NT2/D1 (cell line): ENCODE data around the gene ABCA2.

ENCODE experiments used
- DNase-seq: peaks from one replicate; pipeline ENCODE4 v3.0.0-alpha.2; 2011; ENCODE audit warnings: low read depth, low spot score
- H3K27me3 ChIP-seq: 2 replicates; pipeline ENCODE4 v1.6.0; 2011; ENCODE audit warnings: mild to moderate bottlenecking; ENCODE audit not compliant: insufficient read length, insufficient read depth
- H3K36me3 ChIP-seq: 2 replicates; pipeline ENCODE4 v1.6.1; 2011; ENCODE audit warnings: mild to moderate bottlenecking, low read length, mixed read lengths; ENCODE audit not compliant: insufficient read depth, insufficient read length
- H3K4me1 ChIP-seq: 2 replicates; pipeline ENCODE4 v1.5.1; 2011; ENCODE audit not compliant: insufficient read depth, insufficient read length
- H3K4me3 ChIP-seq: 2 replicates; pipeline ENCODE4 v1.5.1; 2011; ENCODE audit warnings: low read depth; ENCODE audit not compliant: insufficient read length
- H3K9ac ChIP-seq: 2 replicates; pipeline ENCODE4 v1.6.0; 2011; ENCODE audit warnings: low read depth; ENCODE audit not compliant: insufficient read length
- H3K9me3 ChIP-seq: 2 replicates; pipeline ENCODE4 v1.5.1; 2011; ENCODE audit warnings: mild to moderate bottlenecking, low read length; ENCODE audit not compliant: insufficient read depth
- SUZ12 ChIP-seq: IDR thresholded peaks from 2 replicates; pipeline ENCODE4 v1.6.1; 2011; ENCODE audit not compliant: insufficient read length, insufficient read depth; ENCODE audit errors: extremely low read depth
- YY1 ChIP-seq: IDR thresholded peaks from 2 replicates; pipeline ENCODE4 v1.6.1; 2011; ENCODE audit not compliant: insufficient read length, insufficient read depth
- ZNF274 ChIP-seq: IDR thresholded peaks from 2 replicates; pipeline ENCODE4 v1.6.1; 2011; ENCODE audit warnings: mild to moderate bottlenecking, low read depth, low read length

Gene ABCA2

GRCh38 chr9:137071282-137071681 is 43.2 kb upstream of the ABCA2 start:
- H3K27me3 ChIP-seq = peaks cover 15% of the 10 kb centered on the region

DNA sequence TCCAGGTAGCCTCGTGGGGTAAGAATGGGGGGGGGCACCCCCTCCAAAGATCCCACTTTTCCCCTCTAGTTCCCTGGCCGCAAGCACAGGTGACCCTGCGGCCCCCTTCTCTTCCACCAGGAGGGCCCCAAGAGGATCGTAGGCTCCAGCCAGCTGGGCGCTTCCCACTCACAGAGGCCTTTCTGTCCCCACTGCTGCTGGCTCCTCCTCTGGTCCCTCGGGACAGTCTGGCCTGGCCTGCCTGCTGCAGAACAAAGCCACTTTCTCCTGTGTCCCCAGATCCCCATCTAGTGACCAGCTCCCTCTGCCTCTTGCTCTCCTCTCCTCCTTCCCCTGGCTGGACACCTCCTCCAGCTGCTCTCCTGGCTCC is 42.9 kb upstream of the ABCA2 start:
- Histone ChIP-seq H3K9me3 (no peaks in the 10 kb centered on the region), H3K4me1 (peaks cover 30% of the 10 kb centered on the region), H3K36me3 (peaks cover 8% of the 10 kb centered on the region), H3K9ac (peak overlapping the region; percentile 78), H3K27me3 (peaks cover 15% of the 10 kb centered on the region), H3K4me3 (peak overlapping the region; percentile 16)
- TF ChIP-seq YY1 (no peak), ZNF274 (no peak), SUZ12 (no peak)
- DNase-seq = no peak

More at GRCh38 chr9:137071282-137071681, 43.2 kb upstream of the ABCA2 start:
- Histone ChIP-seq H3K36me3 (peaks cover 4% of the 10 kb centered on the region), H3K9me3 (no peaks in the 10 kb centered on the region), H3K9ac (peak overlapping the region; percentile 78), H3K4me3 (peak overlapping the region; percentile 16), H3K4me1 (peaks cover 30% of the 10 kb centered on the region)
- DNase-seq = no peak
- TF ChIP-seq YY1 = no peak
- no peak for TF ChIP-seq ZNF274
- no peak for TF ChIP-seq SUZ12

DNA sequence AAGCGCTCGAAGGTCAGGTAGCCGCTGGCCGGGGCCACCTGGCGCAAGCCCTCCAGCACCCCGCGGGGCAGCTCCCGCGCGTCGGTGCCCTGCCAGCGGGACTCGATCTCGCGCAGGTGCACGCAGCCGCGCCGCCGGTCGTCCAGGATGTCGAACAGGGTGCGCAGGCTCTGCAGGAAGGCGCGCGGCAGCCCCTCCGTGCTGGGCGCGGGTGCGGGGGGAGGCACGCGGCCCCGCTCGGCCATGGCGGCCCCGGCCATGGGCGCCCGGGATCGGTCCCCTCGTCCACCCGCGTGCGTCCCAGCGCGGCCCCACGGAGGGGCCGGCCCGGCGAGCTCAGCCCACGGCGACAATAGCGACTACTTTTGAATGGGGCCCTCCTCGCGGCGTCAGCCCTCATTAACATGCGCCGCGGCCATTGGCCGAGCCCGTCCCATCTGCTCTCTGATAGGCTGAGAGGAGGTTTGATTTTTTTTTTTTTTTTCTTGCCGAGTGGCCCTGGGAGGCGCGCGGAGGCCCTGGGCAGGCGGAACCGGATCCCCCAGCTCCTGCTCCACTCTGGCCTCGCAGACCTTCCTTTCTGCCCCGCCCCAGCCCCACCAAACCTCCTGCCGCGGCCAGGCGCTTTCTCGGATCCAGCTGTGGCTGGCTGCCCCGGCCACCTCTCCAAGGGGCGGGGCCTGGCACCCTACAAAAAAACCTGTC is 42.3 kb upstream of the ABCA2 start, which contains the start of gene SAPCD2:
TSS of gene SAPCD2 (minus strand) at position 357 of the 705 bp plus-strand sequence. CDS start at position 260, 97 bp downstream.
- Histone ChIP-seq H3K9me3 (no peaks in the 10 kb centered on the region), H3K9ac (peak within 1 kb of the TSS; percentile 90), H3K36me3 (peaks cover 13% of the 10 kb centered on the region), H3K27me3 (peaks cover 15% of the 10 kb centered on the region), H3K4me3 (peak within 1 kb of the TSS; percentile 71), H3K4me1 (peaks cover 30% of the 10 kb centered on the region)
- DNase-seq = peak; percentile 80
- TF ChIP-seq ZNF274 (no peak), SUZ12 (no peak), YY1 (no peak)

DNA sequence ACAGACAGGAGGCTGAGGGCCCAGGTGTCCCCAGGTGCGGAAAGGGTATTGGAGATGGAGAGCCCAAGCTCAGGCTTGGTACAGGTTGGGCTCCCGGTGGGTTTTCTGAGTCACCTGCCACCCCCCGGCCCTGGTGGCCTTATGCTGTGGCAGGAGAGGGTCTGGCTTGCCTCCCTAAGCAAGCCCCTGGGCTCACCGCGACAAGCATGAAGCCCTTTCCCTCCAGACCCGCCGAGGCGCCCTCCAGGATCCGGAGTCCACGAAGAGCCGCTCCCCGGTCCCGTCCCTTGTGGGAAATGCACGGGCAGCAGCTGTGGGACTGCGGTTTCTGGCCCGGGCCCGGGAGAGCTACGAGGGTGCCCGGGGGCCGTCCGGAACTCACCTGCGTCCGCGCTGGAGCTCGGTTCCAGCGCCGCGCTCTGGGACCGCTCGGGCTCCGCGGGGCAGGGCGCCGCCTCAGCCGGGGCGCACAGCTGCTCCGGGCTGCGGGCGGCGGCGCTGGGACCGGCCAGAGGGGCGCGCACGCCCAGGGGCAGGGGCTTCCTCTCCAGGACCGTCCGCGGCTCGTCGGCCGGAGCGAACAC is 41.6 kb upstream of the ABCA2 start:
- no peak for DNase-seq
- peaks cover 15% of the 10 kb centered on the region for H3K27me3 ChIP-seq
- peak overlapping the region; percentile 71 for H3K4me3 ChIP-seq
- H3K4me1 ChIP-seq = peaks cover 27% of the 10 kb centered on the region
- TF ChIP-seq ZNF274 (no peak), SUZ12 (no peak), YY1 (no peak)
- no peaks in the 10 kb centered on the region for H3K9me3 ChIP-seq
- H3K9ac ChIP-seq = peak overlapping the region; percentile 90
- peaks cover 20% of the 10 kb centered on the region for H3K36me3 ChIP-seq

DNA sequence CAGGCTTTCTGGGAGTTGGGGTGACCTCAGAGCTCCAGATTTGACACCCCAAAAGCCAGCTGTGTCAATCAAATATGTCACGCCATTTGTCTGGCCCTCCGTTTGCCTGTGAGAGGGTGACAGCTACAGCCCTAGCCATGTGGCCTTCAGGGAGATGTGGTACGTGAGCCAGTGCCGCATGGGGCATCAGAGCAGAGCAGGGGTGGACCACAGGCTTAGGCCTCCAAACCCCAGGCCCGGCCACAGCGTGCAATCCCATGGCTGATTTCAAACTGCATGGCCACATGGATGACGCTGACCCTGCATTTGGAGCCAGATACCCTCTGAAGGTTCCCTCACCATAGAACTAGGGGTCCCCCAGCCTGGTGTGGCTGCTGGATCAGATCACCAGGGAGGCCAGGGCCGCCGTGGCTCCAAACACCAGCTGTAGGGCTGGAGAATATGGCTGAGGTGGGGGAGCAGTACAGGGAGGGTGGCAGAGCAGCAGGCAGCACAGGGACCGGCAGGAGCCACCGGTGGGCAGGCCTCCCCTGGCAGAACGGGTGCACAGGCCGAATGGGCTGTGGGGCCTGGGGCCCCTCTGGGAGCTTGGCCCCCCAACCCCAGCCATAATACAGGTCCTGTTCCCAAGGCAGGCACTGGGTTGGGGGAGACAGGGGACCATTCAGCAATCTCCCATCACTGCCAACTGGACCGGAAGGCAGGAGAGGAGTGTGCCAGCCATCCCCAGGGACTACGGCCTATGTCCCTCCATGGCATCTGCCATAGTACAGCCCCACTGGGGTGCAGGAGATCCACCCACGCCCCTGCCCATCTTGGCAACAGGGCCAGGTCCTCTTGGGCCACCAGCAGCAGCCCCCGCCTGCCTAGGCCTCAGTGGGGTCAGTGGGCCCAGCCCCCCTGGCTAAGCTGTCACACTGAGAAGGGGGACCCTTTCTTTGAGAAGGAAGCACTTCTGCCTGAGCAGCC is 40.8 kb upstream of the ABCA2 start:
- no peak for TF ChIP-seq YY1
- no peak for TF ChIP-seq ZNF274
- TF ChIP-seq SUZ12 = no peak
- Histone ChIP-seq H3K36me3 (peaks cover 24% of the 10 kb centered on the region), H3K9me3 (no peaks in the 10 kb centered on the region), H3K4me3 (peak overlapping the region; percentile 71), H3K4me1 (peaks cover 29% of the 10 kb centered on the region), H3K27me3 (peaks cover 13% of the 10 kb centered on the region), H3K9ac (peak overlapping the region; percentile 90)
- DNase-seq = no peak

GRCh38 chr9:137067860-137068538 is 40.0 kb upstream of the ABCA2 start:
- TF ChIP-seq YY1 = no peak
- no peak for TF ChIP-seq ZNF274
- peak overlapping the region; percentile 27 for H3K4me3 ChIP-seq
- H3K9me3 ChIP-seq = no peaks in the 10 kb centered on the region
- peak; percentile 64 for DNase-seq
- peaks cover 33% of the 10 kb centered on the region for H3K4me1 ChIP-seq
- H3K9ac ChIP-seq = peak overlapping the region; percentile 90
- H3K27me3 ChIP-seq = peaks cover 12% of the 10 kb centered on the region
- peaks cover 30% of the 10 kb centered on the region for H3K36me3 ChIP-seq
